Measurements from ENCODE around the gene GPA33. TPM values are rescaled to one million over a fixed set of nuclear protein-coding genes. Genes with fewer than 3 reads are reported as not detected.

GPA33 gene
- total and polyA plus RNA-seq, 9 of the 15 experiments (the other 6 are each of a cell fraction or from before 2014, with no cell fraction given) = 0.13 TPM; not detected in 8

GRCh38 chr1:167043752-167044488, 46.3 kb downstream of the GPA33 start:
- peak; percentile 100 for ATAC-seq
- intact Hi-C loops (cut with micrococcal nuclease) = no loop called here
- Histone ChIP-seq H3K9ac (ENCODE audit: insufficient read depth in 1 of 2, low read depth in 2 of 2, low read length in 2 of 2) (peak overlapping the region; percentile 19 to 77), H3K4me1 (replicated peaks in 1 of 2; ENCODE audit: control insufficient read depth in 2 of 2, insufficient read depth in 2 of 2, low read length in 2 of 2) (peaks cover 0 to 6% of the 10 kb centered on the region in 2 experiments; a peak in 2 of 5 replicates), H3K27me3 (ENCODE audit: control insufficient read depth in 2 of 2, insufficient read depth in 2 of 2, low read length in 2 of 2) (peaks cover 0 to 5% of the 10 kb centered on the region in 2 experiments; a peak in 1 of 5 replicates), H2AFZ (ENCODE audit: low read depth, low read length) (peak overlapping the region; percentile 93), H3K27ac (ENCODE audit: extremely low read depth, low read depth, low read length) (no peak overlapping the region), H3K9me1 (ENCODE audit: control insufficient read depth, insufficient read depth, low read length) (no peaks in the 10 kb centered on the region), H3K4me2 (ENCODE audit: insufficient read depth, low read length) (peak overlapping the region; percentile 79), H3K36me3 (ENCODE audit: control insufficient read depth, insufficient read depth, low read length) (no peaks in the 10 kb centered on the region), H3K4me3 (peak overlapping the region; percentile 26), H3K9me3 (replicated peaks; ENCODE audit: control insufficient read depth, insufficient read depth, low read depth, low read length) (no peaks in the 10 kb centered on the region), H3K79me2 (ENCODE audit: control insufficient read depth, insufficient read depth, low read length) (no peaks in the 10 kb centered on the region), H4K20me1 (replicated peaks; ENCODE audit: control insufficient read depth, insufficient read depth, low read length) (no peaks in the 10 kb centered on the region)
- ChIA-PET POLR2A (interaction anchor here (0.5 to 1.5 kb wide), 8 partner anchors 9 to 330 kb away, joined by 3 to 5 read pairs (median 4); partner anchors contain the start of gene TADA1), CTCF (ENCODE audit: low intra/inter-chr PET ratio) (no interaction called here)
- WGBS (ENCODE audit: insufficient coverage, low coverage, missing lambda C conversion rate) = 7% methylated on average over 21 of the region's 21 CpGs
- no TSS peak for BruUV-seq (replicated peaks)
- in situ Hi-C loops (cut with MboI) = no loop called here
- DNase-seq (ENCODE audit: extremely low read depth in 1 of 4, low spot score in 3 of 4) = peak; percentile 70 to 84 (median 78)
- FAIRE-seq = peak; percentile 74
- TF ChIP-seq ZNF586 (CRISPR knock-in tag; conservative IDR thresholded peaks at IDR 0.05) = no peak
- peak in 1 of 2 experiments; percentile 47; a peak in 2 of 3 replicates for TF ChIP-seq CBX3 (IDR thresholded peaks at IDR 0.05; ENCODE audit: borderline replicate concordance in 1 of 2, low read length in 2 of 2)
- TF ChIP-seq JUN (IDR thresholded peaks at IDR 0.05; ENCODE audit: borderline replicate concordance, low read depth, low read length) = peak; percentile 81
- no peak for TF ChIP-seq JUN (CRISPR knock-in tag; IDR thresholded peaks at IDR 0.05; ENCODE audit: borderline replicate concordance)
- TF ChIP-seq TAF15 (IDR thresholded peaks at IDR 0.05; ENCODE audit: low read depth, low read length) = no peak
- TF ChIP-seq E2F6 (IDR thresholded peaks at IDR 0.05; ENCODE audit: borderline replicate concordance in 1 of 2, extremely low read depth in 1 of 2, insufficient read depth in 1 of 2, insufficient read length in 1 of 2, low read depth in 1 of 2, low read length in 1 of 2, poor library complexity in 1 of 2, severe bottlenecking in 1 of 2) = peak; percentile 20 to 70
- TF ChIP-seq LCOR (CRISPR knock-in tag; IDR thresholded peaks at IDR 0.05) = 0 out of 2 replicates have a peak, but pooled peaks have one; percentile 28
- TF ChIP-seq ZNF253 (CRISPR knock-in tag; conservative IDR thresholded peaks at IDR 0.05) = no peak
- TF ChIP-seq L3MBTL2 (IDR thresholded peaks at IDR 0.05) = peak; percentile 46
- peak; percentile 73 for TF ChIP-seq E2F8 (IDR thresholded peaks at IDR 0.05; ENCODE audit: low read depth, partially characterized antibody)
- no peak for TF ChIP-seq PKNOX1 (IDR thresholded peaks at IDR 0.05)
- 0 out of 2 replicates have a peak, but pooled peaks have one; percentile 35 for TF ChIP-seq ZNF384 (IDR thresholded peaks at IDR 0.05; ENCODE audit: low read depth, low read length)
- TF ChIP-seq ATF7 (IDR thresholded peaks at IDR 0.05) = peak; percentile 97
- no peak for TF ChIP-seq ZNF76 (CRISPR knock-in tag; IDR thresholded peaks at IDR 0.05; ENCODE audit: borderline replicate concordance)
- peak; percentile 47; the same call in 1 of the 2 replicates for TF ChIP-seq TFAP4 (CRISPR knock-in tag; IDR thresholded peaks at IDR 0.05; ENCODE audit: borderline replicate concordance)
